Cerebellar nuclear complex (tissue), 1 donor: Measurements from ENCODE around the gene TMEM209.
"Not testable (repeated sequence)": the region's sequence is repeated elsewhere in the genome, so short reads cannot be mapped to it uniquely, and the experiment has no call there.

ENCODE experiments used
- DNase-seq, 2 experiments: peaks; one replicate each; lab custom pipeline; 2025; lab: John Stamatoyannopoulos, UW

TMEM209 gene

DNA sequence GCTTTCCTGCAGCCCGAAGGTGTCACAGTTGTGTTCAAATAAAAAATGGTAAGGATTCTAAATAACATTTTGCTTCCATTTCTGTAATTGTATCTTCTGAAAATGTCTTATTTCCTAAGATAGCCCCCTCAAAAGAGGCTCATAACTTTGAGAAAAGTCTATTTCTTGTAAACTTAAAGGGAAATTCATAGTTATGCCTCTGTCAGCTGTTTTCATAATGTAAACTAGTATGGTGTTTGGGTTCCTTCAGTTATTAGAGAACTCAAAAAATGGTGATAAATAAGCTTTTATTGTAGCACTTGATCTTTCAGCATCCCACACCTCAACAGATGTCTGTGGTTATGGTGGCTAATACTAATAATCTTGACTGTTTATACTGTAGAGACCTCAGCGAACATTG lies 77.8 kb downstream of the TMEM209 start:
- DNase-seq = no peak

DNA sequence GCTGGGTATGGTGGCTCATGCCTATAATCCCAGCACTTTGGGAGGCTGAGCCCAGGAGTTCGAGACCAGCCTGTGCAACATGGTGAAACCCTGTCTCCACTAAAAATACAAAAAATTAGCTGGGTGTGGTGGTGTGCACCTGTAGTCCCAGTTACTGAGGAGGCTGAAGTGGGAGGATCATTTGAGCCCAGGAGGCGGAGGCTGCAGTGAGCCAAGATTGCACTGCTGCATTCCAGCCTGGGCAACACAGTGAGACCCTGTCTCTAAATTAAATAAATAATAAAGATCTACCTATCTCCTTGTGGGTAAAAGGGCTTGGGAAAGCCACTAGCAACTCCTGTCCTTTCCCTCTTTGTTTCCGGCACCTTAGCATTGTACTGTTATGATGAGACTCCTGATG lies 78.4 kb downstream of the TMEM209 start:
- DNase-seq = not testable (repeated sequence)

DNA sequence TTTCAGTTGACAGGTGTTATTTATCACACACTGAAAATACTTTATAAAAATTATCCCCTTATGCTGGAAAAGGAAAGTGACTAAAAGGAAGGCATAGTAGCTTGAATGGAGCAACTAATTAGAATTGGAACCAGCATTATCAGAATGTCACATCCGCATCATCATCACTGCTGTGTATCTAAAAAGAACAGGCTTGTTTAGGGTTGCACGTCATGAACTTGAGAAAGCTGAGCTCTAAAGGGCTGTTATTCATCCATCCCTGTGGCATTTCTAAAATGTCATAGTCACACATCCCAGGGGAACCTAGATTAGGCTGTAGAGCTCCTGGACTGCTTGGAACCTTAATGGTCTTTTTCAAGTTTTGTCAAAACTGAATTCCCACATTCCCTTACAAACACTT lies 80.5 kb downstream of the TMEM209 start:
- DNase-seq = no peak

DNA sequence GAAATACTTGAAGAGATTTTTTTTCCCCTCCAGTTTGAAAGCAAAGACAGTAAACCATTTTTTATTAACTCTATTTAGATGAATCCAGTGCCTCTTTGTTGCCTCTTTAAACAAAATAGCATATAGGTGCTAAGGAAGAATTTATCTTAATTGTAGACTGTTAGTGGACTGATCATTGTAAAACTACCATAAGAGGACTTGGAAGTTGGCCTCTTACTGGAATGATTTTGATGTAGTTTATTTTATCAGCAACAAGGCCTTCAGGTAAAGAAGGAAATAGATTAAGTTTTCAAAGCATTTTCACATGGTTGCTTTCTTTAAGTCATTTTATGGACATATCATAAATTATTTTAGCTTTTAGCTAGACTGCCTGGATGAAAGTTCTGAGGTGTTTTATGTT lies 81.7 kb downstream of the TMEM209 start:
- DNase-seq = no peak

DNA sequence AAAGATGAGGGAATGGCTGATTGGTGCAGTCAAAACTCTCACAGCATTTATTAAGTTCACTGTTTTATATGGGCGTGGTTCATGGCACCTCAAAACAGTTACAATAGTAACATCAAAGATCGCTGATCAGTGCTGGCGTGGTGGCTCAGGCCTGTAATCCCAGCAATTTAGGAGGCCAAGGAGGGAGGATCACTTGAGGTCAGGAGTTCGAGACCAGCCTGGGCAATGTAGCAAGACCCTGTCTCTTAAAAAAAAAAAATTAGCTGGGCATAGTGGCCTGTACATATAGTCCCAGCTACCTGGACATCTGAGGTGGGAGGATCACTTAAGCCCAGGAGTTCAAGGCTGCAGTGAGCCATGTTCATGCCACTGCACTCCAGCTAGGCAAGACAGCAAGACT lies 86.4 kb downstream of the TMEM209 start:
- no peak for DNase-seq

DNA sequence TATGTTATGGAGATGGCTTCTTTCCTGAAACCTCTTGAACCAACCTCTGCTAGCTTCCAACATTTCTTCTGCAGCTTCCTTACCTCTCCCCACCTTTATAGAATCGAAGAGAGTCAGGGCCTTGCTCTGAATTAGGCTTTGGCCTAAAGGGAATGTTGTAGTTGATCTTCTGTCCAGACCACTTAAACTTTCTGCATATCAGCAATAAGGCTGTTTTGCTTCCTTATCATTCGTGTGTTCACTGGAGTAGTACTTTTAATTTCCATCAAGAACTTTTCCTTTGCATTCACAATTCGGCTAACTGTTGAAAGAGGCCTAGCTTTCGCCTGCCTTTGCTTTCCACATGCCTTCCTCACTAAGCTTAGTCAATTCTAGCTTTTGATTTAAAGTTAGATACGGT lies 86.9 kb downstream of the TMEM209 start:
- DNase-seq = no peak

DNA sequence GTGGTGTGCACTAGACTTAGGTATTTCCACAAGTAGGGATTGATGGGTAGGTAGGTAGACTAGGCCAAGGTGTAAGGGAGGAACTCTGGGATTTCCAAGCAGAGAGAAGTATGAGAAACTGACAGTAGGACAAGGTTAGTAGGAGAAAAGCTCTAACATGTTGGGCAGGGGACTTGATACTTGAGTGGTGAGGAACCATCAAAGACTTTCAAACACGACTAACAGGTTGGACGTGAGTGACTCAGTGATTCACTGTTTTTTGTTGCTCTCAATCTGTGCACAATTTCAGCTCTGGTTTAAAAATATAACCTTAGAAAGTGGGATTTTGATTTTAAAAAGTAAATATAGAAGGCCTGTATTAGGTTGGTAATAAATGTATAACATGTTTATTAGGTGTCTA lies 90.4 kb downstream of the TMEM209 start:
- DNase-seq = no peak
